GM15510 (cell line): ENCODE results near the gene RGCC.

Source experiments
- POLR2A ChIP-seq: IDR thresholded peaks from 3 replicates; pipeline ENCODE4 v1.6.1; 2011; ENCODE audit warnings: borderline replicate concordance; ENCODE audit not compliant: insufficient read length; ENCODE audit errors: extremely low read depth

RGCC gene

DNA sequence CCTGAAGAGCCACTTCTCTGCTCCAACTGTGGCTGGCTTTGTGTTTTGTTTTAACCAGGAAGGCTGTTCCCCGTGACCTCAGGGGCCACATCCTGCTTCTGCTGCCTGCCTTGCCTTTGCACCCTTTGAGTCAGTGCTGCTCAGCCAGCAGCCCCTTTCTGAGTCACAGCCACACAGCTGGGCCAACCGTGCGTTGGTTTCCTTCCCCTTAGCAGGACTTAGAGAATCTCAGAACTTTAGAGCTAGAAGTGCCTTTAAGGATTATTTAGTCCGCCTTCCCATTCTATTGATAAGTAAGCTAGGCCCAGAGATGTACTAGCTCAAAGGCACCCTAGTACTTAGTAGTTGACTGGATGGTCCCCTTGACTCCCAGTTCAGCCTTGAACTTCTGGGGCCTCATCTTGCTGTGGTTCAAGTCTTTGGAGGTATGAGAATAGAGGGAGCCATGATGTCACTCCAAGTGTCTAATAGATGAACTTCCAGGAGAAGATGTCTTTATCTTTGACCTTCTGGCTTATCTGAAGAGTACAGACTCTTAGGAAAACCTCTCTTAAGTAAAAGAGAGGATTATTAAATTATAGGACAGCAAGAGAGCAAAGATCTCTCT is 8.0 kb downstream of the RGCC start:
- peak; percentile 44 for TF ChIP-seq POLR2A

GRCh38 chr13:41465898-41466320 is 8.6 kb downstream of the RGCC start:
- TF ChIP-seq POLR2A = no peak

GRCh38 chr13:41467425-41467945 is 10.1 kb downstream of the RGCC start:
- TF ChIP-seq POLR2A = no peak

DNA sequence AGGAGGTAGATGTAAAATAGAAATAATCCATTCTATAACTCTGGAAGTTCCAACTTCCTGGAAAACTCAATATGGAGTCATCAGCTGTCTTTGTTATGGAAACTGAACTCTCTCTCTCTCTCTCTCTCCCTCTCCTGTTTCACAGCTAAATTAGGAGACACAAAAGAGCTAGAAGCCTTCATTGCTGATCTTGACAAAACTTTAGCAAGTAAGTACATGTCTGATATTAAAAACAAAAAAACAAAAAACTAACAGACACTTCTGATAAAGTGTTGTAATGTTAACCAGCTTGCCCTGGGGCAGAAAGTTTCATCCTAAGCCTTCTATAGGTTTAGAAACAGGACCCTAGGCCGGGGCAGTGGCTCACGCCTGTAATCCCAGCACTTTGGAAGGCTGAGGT is 11.3 kb downstream of the RGCC start:
- TF ChIP-seq POLR2A = no peak

DNA sequence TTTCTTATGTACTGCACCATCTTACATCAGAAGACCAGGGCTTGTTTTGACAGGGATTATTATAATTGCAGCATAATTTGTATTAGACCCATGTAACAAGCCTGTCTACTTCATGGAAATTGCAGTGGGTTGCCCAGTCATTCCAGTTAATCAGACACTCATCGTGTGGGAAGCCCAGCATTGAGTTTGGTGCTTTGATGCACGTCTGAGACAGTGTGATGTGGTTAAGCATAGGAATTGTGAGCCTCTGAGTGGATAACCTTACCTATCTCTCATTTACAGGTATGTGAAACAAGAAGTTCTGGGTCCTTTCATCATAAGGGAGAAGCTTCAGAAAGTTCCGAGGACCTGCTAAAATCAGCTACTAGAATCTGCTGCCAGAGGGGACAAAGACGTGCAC is 12.8 kb downstream of the RGCC start:
- TF ChIP-seq POLR2A = no peak

- no peak for TF ChIP-seq POLR2A
Measured at GRCh38 chr13:41471785-41472184, 14.4 kb downstream of the RGCC start.

DNA sequence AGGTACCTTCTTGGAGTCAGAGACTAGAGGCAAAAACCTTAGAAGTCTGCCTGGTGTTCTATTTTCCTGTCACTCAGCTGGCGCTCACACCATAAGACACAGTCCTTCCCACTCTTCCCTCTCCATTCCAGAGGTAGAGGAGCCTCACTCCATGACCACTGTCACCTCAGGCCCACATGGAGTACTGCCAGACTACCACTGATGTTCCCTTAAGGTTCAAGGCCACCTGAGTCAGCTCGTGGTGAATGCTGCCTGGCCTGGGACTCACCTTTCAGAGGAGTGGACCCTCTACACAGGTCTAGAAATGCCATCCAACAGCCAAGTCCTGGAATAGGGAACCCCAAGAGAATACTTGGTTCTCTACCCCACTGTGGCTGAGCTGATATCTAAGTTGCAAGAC is 29.9 kb downstream of the RGCC start:
- TF ChIP-seq POLR2A = no peak

GRCh38 chr13:41488124-41488523 is 30.8 kb downstream of the RGCC start:
- TF ChIP-seq POLR2A = no peak

DNA sequence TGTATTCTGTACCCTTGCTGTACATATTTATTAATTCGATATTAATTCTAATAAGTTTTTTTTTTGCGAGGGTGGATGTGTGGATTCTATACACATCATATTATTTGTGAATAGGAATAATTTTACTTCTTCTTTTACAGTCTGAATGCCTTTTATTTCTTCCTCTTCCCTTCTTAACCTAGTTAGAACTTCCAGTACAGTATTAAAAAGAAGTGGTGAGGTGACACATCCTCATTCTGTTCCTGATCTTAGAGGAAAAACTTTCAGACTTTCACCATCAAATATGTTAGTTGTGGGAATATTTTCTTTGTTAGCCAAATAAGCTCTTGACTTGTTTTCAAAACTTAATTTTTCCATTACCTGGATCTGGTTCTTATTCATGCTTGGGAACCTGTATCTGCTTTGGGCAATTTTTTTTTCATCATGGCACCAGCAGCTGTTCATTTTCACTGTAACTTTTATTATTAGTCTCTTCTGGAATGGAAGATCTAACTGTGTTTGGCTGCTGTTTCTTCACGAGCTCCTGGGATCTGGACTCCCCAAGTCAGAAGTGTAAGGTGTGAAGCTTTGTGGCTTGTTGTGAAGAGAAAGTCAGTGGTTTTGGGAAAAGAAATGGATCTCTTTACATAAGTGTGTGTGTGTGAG is 33.1 kb downstream of the RGCC start:
- no peak for TF ChIP-seq POLR2A

GRCh38 chr13:41491436-41491835 is 34.1 kb downstream of the RGCC start:
- TF ChIP-seq POLR2A = no peak

GRCh38 chr13:41492432-41493260 is 35.3 kb downstream of the RGCC start:
- TF ChIP-seq POLR2A = no peak

DNA sequence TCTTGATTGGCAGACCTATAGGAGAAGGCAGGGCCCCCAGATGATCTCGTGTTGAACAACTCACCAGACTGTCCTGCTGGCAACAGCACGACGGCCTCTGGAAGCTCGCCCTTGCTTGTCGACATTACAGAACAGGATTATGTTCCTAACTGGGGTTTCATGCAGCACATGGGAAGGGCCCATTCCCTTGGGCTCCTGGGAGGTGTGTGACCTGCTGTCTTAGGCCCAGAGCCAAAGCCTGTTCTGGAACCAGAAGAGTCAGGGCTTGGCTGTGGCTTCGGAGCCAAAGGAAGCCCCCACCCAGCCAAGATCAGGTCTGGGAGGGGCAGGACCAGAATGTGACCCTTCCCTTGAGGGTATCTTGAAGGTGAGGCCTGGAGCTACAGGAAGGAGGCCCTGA is 36.9 kb downstream of the RGCC start:
- TF ChIP-seq POLR2A = no peak

DNA sequence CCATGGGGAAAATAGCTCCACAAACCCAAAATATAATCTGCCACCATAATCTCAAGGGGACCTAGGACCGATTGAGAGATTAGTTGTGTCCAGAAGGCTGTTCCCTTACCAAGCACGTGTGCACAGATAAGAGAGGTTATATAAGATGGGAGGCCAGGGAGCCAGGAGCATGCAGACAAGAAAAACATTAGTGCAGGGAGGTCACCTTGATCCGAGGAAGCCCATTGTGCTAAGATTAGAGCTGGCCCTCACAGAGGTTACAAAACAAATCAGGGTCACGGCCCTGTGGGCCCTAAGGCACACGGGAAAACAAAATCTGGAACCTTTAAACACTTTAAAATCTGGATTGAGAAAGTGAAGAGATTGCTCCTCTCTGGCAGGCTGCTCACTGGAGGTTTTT is 37.7 kb downstream of the RGCC start:
- TF ChIP-seq POLR2A = no peak

DNA sequence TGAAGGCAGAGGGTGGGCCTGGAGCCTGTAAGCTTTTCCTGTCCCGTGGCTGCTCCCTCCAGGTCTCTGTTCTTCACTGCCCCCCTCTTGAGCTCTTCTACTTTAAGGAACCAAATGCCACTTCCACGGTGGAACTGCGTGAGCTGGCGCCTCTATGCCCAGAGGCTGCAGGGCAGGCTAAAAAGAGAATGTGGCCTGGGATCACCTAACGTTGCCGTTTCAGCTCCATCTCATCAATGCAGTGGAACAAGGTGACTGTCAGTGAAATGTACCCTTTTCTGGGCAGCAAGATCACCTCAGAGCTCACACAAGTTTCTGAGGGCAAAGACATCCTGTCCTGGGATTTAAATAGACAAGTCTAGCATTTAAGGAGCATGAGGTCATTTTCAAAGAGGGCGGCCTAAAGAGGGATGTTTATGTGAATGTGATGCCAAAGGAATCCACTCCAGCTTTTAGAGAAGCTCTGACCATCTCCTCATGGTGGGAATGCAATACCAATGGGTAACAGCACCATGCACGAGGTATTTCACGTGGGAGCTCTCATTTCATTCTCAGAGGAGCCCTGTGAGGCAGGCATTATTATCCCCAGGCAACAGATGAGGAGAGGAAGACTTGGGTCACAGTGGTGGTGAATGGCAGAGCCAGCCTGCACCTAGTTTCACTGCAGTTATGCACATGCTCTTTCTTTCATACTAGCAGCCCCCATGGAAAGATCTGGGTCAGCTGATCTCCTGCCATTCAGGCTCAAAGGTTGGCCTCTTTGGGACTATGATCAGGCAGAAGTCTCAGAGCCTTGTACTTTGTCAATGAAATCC is 39.3 kb downstream of the RGCC start:
- no peak for TF ChIP-seq POLR2A

DNA sequence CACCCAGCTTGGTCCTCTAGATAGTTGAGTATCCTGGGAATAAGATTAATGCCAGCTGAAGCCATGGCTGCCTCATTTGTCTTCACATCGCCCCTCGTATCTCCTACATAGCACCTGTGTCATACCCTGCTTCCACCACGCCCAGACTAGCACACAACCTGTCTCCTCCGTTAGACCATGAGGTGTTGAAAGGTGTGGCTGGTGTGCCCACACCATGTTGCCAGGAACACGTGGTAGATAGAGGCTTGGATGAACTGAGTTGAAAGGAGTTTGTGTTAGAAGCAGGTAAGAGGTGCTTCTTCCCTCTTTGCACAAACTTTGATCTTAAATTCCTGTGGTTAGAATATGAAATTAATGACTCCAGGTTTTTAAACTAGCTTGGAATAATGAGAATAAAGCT is 40.1 kb downstream of the RGCC start:
- TF ChIP-seq POLR2A = no peak

GRCh38 chr13:41499452-41499851 is 42.1 kb downstream of the RGCC start:
- TF ChIP-seq POLR2A = no peak

- TF ChIP-seq POLR2A = no peak
Measured at GRCh38 chr13:41500511-41500910, 43.2 kb downstream of the RGCC start.
